Measurements from ENCODE around the gene QRICH2. TPM values are rescaled to one million over a fixed set of nuclear protein-coding genes. Genes with fewer than 3 reads are reported as not detected.

The QRICH2 gene
- total and polyA plus RNA-seq, 9 of the 15 experiments (the other 6 are each of a cell fraction or from before 2014, with no cell fraction given) = 0.03 to 1.6 (median 0.81) TPM

- TF ChIP-seq ZHX1 (conservative IDR thresholded peaks at IDR 0.05; ENCODE audit: low read length) = no peak
- peak; percentile 9; the same call in 1 of the 2 replicates for TF ChIP-seq TOE1 (IDR thresholded peaks at IDR 0.05; ENCODE audit: borderline replicate concordance)
- no peak for TF ChIP-seq TOE1 (CRISPR knock-in tag; IDR thresholded peaks at IDR 0.05; ENCODE audit: borderline replicate concordance, low read depth)
- 0 out of 2 replicates have a peak, but pooled peaks have one; percentile 37 for TF ChIP-seq ADNP (tag; IDR thresholded peaks at IDR 0.05)
- no peak for TF ChIP-seq ZNF586 (CRISPR knock-in tag; conservative IDR thresholded peaks at IDR 0.05)
- TF ChIP-seq JUND (IDR thresholded peaks at IDR 0.05; ENCODE audit: borderline replicate concordance, low read depth, low read length) = peak; percentile 78
- peak; percentile 53; the same call in 1 of the 3 replicates for TF ChIP-seq JUND (tag; IDR thresholded peaks at IDR 0.05; ENCODE audit: borderline replicate concordance, low read depth, low read length)
- TF ChIP-seq EP400 (IDR thresholded peaks at IDR 0.05) = peak; percentile 11; the same call in 1 of the 2 replicates
- TF ChIP-seq MAZ (CRISPR knock-in tag; conservative IDR thresholded peaks at IDR 0.05 in 1 of 2, IDR thresholded peaks at IDR 0.05 in 1 of 2) = 0 out of 4 replicates have a peak, but pooled peaks of 1 of the 2 experiments have one; percentile 15
- TF ChIP-seq ZBTB33 (CRISPR knock-in tag; IDR thresholded peaks at IDR 0.05) = peak; percentile 40; the same call in 1 of the 2 replicates
- peak; percentile 25; the same call in 1 of the 2 replicates for TF ChIP-seq DPF2 (IDR thresholded peaks at IDR 0.05)
- TF ChIP-seq ATF3 (IDR thresholded peaks at IDR 0.05) = peak; percentile 90
- TF ChIP-seq ATF3 (CRISPR knock-in tag; conservative IDR thresholded peaks at IDR 0.05) = no peak; the same call in 1 of the 2 replicates
- TF ChIP-seq FOSL1 (tag; conservative IDR thresholded peaks at IDR 0.05) = peak; percentile 83
- TF ChIP-seq RBM25 (IDR thresholded peaks at IDR 0.05; ENCODE audit: low read depth, low read length, severe bottlenecking) = peak; percentile 66
- TF ChIP-seq NR4A1 (CRISPR knock-in tag; IDR thresholded peaks at IDR 0.05) = no peak
- peak; percentile 75 for TF ChIP-seq NR4A1 (tag; IDR thresholded peaks at IDR 0.05)
These were observed 74.3 kb downstream of the QRICH2 start (continued) for GRCh38 chr17:76233588-76234353.

Data from K562 (cell line).